ENCODE results near the gene UBA5. TPM values are rescaled to one million over a fixed set of nuclear protein-coding genes. Genes with fewer than 3 reads are reported as not detected.

The UBA5 gene
- total and polyA plus RNA-seq, 2 experiments from 2014 or later: 46.3 to 58.3 TPM

- Histone ChIP-seq H2AFZ (no peak overlapping the region), H3K9ac (no peak overlapping the region), H3K36me3 (ENCODE audit: low read depth) (no peaks in the 10 kb centered on the region), H3K4me2 (ENCODE audit: unreplicated experiment) (no peak overlapping the region), H3F3A (ENCODE audit: insufficient read depth) (peaks cover 17% of the 10 kb centered on the region), H3K27ac (no peak overlapping the region), H3K4me1 (ENCODE audit: insufficient read depth) (peaks cover 12% of the 10 kb centered on the region), H3K27me3 (replicated peaks; ENCODE audit: insufficient read depth) (no peaks in the 10 kb centered on the region), H3K79me2 (ENCODE audit: insufficient read depth) (peaks cover 61% of the 10 kb centered on the region), H4K20me1 (ENCODE audit: insufficient read depth) (peaks cover 4% of the 10 kb centered on the region; the same call in 1 of the 2 replicates), H3K9me3 (ENCODE audit: low read depth) (no peaks in the 10 kb centered on the region), H3K4me3 (no peak overlapping the region), H3K9me2 (ENCODE audit: insufficient read depth) (no peaks in the 10 kb centered on the region)
- WGBS, 2 experiments (ENCODE audit: low coverage in 1 of 2, low lambda C conversion rate in 2 of 2, missing lambda C conversion rate in 2 of 2): 95 to 100% methylated on average over 1 of the region's 1 CpG
- no peak for DNase-seq
- in situ Hi-C loops (cut with MboI): no loop called here
- TF ChIP-seq EZH2phosphoT487 (IDR thresholded peaks at IDR 0.05; ENCODE audit: insufficient read depth, low read depth) (no peak), EZH2 (IDR thresholded peaks at IDR 0.05; ENCODE audit: insufficient read depth, poor library complexity, severe bottlenecking) (no peak)
Measured at GRCh38 chr3:132650153-132650552, 10.0 kb upstream of the UBA5 start.

- Histone ChIP-seq H2AFZ (no peak overlapping the region), H3K79me2 (ENCODE audit: insufficient read depth) (peaks cover 65% of the 10 kb centered on the region), H3K4me2 (ENCODE audit: unreplicated experiment) (no peak overlapping the region), H3K27ac (no peak overlapping the region), H3F3A (ENCODE audit: insufficient read depth) (peaks cover 21% of the 10 kb centered on the region), H3K27me3 (replicated peaks; ENCODE audit: insufficient read depth) (no peaks in the 10 kb centered on the region), H3K4me3 (no peak overlapping the region), H3K36me3 (ENCODE audit: low read depth) (no peaks in the 10 kb centered on the region), H3K9ac (no peak overlapping the region), H4K20me1 (ENCODE audit: insufficient read depth) (peaks cover 4% of the 10 kb centered on the region; the same call in 1 of the 2 replicates), H3K4me1 (ENCODE audit: insufficient read depth) (peaks cover 22% of the 10 kb centered on the region), H3K9me2 (ENCODE audit: insufficient read depth) (no peaks in the 10 kb centered on the region), H3K9me3 (ENCODE audit: low read depth) (no peaks in the 10 kb centered on the region)
- in situ Hi-C loops (cut with MboI): no loop called here
- TF ChIP-seq EZH2 (IDR thresholded peaks at IDR 0.05; ENCODE audit: insufficient read depth, poor library complexity, severe bottlenecking) (no peak), EZH2phosphoT487 (IDR thresholded peaks at IDR 0.05; ENCODE audit: insufficient read depth, low read depth) (no peak)
- peak; percentile 68 for DNase-seq
- 95 to 100% methylated on average over 1 of the region's 1 CpG for WGBS, 2 experiments (ENCODE audit: low coverage in 1 of 2, low lambda C conversion rate in 2 of 2, missing lambda C conversion rate in 2 of 2)
Measured at GRCh38 chr3:132652640-132653270, 7.4 kb upstream of the UBA5 start.

- H3K27me3 ChIP-seq (replicated peaks; ENCODE audit: insufficient read depth): no peaks in the 10 kb centered on the region
- WGBS, 2 experiments (ENCODE audit: low coverage in 1 of 2, low lambda C conversion rate in 2 of 2, missing lambda C conversion rate in 2 of 2): 94 to 96% methylated on average over 2 of the region's 2 CpGs
- in situ Hi-C loops (cut with MboI): no loop called here
- H3K4me2 ChIP-seq (ENCODE audit: unreplicated experiment): no peak overlapping the region
- no peak overlapping the region for H3K4me3 ChIP-seq
- H4K20me1 ChIP-seq (ENCODE audit: insufficient read depth): peaks cover 4% of the 10 kb centered on the region; the same call in 1 of the 2 replicates
- peaks cover 32% of the 10 kb centered on the region for H3K4me1 ChIP-seq (ENCODE audit: insufficient read depth)
- peaks cover 73% of the 10 kb centered on the region for H3K79me2 ChIP-seq (ENCODE audit: insufficient read depth)
- H3K27ac ChIP-seq: no peak overlapping the region
- no peak overlapping the region for H2AFZ ChIP-seq
- no peaks in the 10 kb centered on the region for H3K9me3 ChIP-seq (ENCODE audit: low read depth)
- no peak for DNase-seq
- H3K36me3 ChIP-seq (ENCODE audit: low read depth): no peaks in the 10 kb centered on the region
- no peaks in the 10 kb centered on the region for H3K9me2 ChIP-seq (ENCODE audit: insufficient read depth)
- H3K9ac ChIP-seq: no peak overlapping the region
- H3F3A ChIP-seq (ENCODE audit: insufficient read depth): peaks cover 22% of the 10 kb centered on the region
- TF ChIP-seq EZH2 (IDR thresholded peaks at IDR 0.05; ENCODE audit: insufficient read depth, poor library complexity, severe bottlenecking) (no peak), EZH2phosphoT487 (IDR thresholded peaks at IDR 0.05; ENCODE audit: insufficient read depth, low read depth) (no peak)
Measured at GRCh38 chr3:132654190-132654589, 5.9 kb upstream of the UBA5 start.

- H3K9ac ChIP-seq: no peak overlapping the region
- H3K4me3 ChIP-seq: no peak overlapping the region
- TF ChIP-seq EZH2phosphoT487 (IDR thresholded peaks at IDR 0.05; ENCODE audit: insufficient read depth, low read depth) (no peak), EZH2 (IDR thresholded peaks at IDR 0.05; ENCODE audit: insufficient read depth, poor library complexity, severe bottlenecking) (no peak)
- no peak overlapping the region for H3K27ac ChIP-seq
- no peak for DNase-seq
- H2AFZ ChIP-seq: no peak overlapping the region
- H3F3A ChIP-seq (ENCODE audit: insufficient read depth): peaks cover 27% of the 10 kb centered on the region
- 63% methylated on average over 5 of the region's 5 CpGs for WGBS, 2 experiments (ENCODE audit: low coverage in 1 of 2, low lambda C conversion rate in 2 of 2, missing lambda C conversion rate in 2 of 2)
- H3K27me3 ChIP-seq (replicated peaks; ENCODE audit: insufficient read depth): no peaks in the 10 kb centered on the region
- no peaks in the 10 kb centered on the region for H3K9me3 ChIP-seq (ENCODE audit: low read depth)
- H3K79me2 ChIP-seq (ENCODE audit: insufficient read depth): peaks cover 68% of the 10 kb centered on the region
- H3K9me2 ChIP-seq (ENCODE audit: insufficient read depth): no peaks in the 10 kb centered on the region
- peaks cover 4% of the 10 kb centered on the region; the same call in 1 of the 2 replicates for H4K20me1 ChIP-seq (ENCODE audit: insufficient read depth)
- no peak overlapping the region for H3K4me2 ChIP-seq (ENCODE audit: unreplicated experiment)
- no peaks in the 10 kb centered on the region for H3K36me3 ChIP-seq (ENCODE audit: low read depth)
- in situ Hi-C loops (cut with MboI): no loop called here
- H3K4me1 ChIP-seq (ENCODE audit: insufficient read depth): peaks cover 32% of the 10 kb centered on the region
Measured at GRCh38 chr3:132654721-132655120, 5.4 kb upstream of the UBA5 start.
